HepG2 (cell line): ENCODE measurements around the gene GOLGA6L4. TPM values are rescaled to one million over a fixed set of nuclear protein-coding genes. Genes with fewer than 3 reads are reported as not detected.

Experiments used
- polyA plus RNA-seq, 8 experiments: library from polyadenylated mRNA; depleted of rRNA in 3 of 8; stranded (reverse) in 7 of 8; unstranded in 1 of 8; fragments of >200 nt; fragmentation: Illumina TruSeq in 4 of 8; extraction: Trizol in 4 of 8; gene quantifications; 2 replicates each; pipeline versions ENCODE4 v1.2.1 to v1.2.3, GENCODE V29; 2011 to 2016; ENCODE audit warnings: low read depth in 4 of 8, missing spikeins in 1 of 8, mixed read lengths in 1 of 8; ENCODE audit not compliant: insufficient read depth in 1 of 8
- small RNA-seq, 3 experiments: library from RNA; depleted of rRNA; stranded (forward); fragments of <200 nt; gene quantifications; one replicate each; pipeline ENCODE3, GENCODE V24; 2012; ENCODE audit warnings: low read depth in 2 of 3, low replicate concordance in 1 of 3; ENCODE audit not compliant: insufficient read length in 3 of 3, insufficient read depth in 2 of 3
- total RNA-seq, 5 experiments: library from RNA; depleted of rRNA; stranded (reverse); fragments of >200 nt; fragmentation: Illumina TruSeq; extraction: Trizol; gene quantifications; 2 replicates each; pipeline ENCODE4 v1.2.3, GENCODE V29; 2016; ENCODE audit warnings: low read depth in 1 of 5

Gene GOLGA6L4
- total and polyA plus RNA-seq, 2 of the 13 experiments (the other 11 are each of a cell fraction or from before 2014, with no cell fraction given): 1.6 to 1.7 TPM

Small RNAs within 50 kb of the gene (small RNA-seq; reads per million reads assigned to genes)
- gene RN7SL331P (0 reads per million in 3 experiments), gene UBE2Q2P8 (0 reads per million in 3 experiments)
